ENCODE data around the gene RNF217. TPM values are rescaled to one million over a fixed set of nuclear protein-coding genes. Genes with fewer than 3 reads are reported as not detected.
"Not testable (repeated sequence)": the region's sequence is repeated elsewhere in the genome, so short reads cannot be mapped to it uniquely, and the experiment has no call there.

RNF217 gene
- total RNA-seq, 1 donor from 2014 or later, result 17.8 TPM

DNA sequence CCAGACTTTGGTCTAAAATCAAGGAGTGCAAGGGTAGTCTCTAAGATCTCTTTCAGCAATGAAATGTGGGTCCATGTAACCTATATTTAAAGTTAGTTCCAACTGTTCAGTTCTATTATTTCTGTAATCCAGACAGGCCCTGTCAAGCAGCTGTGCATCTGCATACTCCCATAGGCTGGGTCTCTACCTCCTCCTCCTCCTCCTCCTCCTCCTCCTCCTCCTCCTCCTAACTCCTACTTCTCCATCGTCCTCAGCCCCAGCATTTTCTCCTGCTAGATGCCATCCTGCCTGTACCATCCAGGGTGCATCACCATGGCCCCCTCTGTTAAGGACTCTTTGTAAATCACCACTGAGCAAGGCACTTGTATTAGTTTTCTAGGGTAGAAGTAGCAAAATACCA is 138.9 kb downstream of the RNF217 start:
- DNase-seq, result no peak

DNA sequence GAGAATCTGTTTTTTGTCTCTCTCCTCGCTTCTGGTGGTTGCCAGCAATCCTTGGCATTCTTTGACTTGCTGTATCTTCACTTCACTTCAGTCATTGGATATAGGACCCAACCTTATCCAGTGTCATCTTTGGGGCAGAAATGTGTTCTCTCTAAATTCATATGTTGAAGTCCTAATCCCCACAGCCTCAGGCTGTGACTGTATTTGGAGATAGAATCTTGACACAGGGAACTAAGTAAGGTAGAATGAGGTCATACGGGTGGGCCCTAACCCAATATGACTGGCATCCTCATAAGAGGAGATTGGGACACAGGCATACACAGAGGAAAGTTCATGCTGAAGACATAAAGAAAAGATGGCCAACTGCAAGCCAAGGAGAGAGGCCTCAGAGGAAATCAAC is 139.4 kb downstream of the RNF217 start:
- no peak for DNase-seq

DNA sequence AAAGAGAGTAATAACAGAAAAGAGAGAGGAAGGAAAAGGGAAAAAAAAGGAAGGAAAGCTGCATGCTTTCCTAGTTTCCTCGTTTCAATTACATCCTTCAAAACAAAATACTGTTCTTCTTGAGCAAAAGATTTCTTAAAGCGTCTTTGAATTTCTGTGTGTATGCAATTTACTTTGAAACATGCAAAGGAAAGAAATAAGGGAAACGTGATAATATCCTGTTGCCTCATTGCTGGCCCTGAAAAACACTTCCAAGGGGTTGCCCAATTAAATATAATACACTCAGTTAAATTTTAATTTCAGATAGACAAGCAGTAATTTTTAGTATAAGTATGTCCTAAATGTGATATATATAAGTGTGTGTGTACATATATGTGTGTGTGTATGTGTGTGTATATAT is 140.2 kb downstream of the RNF217 start:
- DNase-seq, result no peak

DNA sequence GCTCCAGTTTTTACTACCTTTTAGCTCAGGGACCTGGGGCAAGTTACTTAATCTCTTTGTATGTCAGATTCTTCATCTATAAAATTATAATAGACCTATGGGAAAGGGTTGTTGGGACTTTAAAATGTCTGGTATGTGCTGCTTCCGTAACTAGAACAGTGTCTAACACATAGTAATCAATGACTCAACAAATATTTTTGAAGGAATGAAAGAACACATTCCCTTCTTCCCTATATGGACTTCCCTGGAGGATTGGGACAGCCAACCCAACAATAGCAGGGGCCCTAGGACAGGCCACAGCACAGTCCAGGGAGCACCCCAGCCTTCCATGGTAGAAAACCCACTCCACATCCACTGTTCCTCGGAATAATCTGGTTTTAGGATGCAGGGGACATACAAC is 140.7 kb downstream of the RNF217 start:
- no peak for DNase-seq

- no peak for DNase-seq
These were observed 142.2 kb downstream of the RNF217 start for GRCh38 chr6:125104425-125104824.

- no peak for DNase-seq
These were observed 144.8 kb downstream of the RNF217 start for GRCh38 chr6:125107048-125107447.

- DNase-seq, result no peak
These were observed 145.7 kb downstream of the RNF217 start for GRCh38 chr6:125107896-125108295.

- no peak for DNase-seq
These were observed 147.8 kb downstream of the RNF217 start for GRCh38 chr6:125110056-125110455.

DNA sequence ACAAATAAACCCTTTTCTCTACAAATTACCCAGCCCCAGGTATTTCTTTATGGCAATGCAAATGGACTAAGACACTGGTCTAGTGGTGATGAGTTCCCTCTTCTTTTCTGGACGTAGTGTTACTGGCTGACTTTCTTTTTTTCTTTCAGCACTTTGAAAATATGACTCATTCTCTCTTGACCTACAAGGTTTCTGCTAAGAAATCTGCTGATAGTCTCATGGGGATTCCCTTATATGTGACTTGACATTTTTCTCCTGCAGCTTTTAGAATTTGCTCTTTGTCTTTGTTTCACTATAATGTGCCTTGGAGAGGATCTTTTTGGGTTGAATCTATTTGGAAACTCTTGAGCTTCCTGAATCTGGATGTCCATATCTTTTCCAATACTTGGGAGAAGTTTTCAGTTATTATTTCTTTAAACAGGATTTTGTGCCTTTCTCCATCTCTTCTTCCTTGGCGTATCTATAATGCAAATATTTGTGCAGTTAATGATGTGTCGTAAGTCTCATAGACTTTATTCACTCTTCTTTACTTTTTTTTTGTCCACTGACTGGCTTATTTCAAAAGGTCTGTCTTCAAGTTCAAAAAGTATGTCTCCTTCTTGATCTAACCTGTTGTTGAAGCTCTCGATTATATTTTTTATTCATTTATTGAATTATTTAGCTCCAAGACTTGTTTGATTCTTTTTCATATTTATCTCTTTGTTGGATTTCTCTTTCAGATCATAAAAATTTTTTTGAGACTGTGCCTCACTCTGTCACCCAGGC is 149.2 kb downstream of the RNF217 start:
- no peak for DNase-seq

- no peak for DNase-seq
These were observed 150.7 kb downstream of the RNF217 start for GRCh38 chr6:125112934-125113333.

DNA sequence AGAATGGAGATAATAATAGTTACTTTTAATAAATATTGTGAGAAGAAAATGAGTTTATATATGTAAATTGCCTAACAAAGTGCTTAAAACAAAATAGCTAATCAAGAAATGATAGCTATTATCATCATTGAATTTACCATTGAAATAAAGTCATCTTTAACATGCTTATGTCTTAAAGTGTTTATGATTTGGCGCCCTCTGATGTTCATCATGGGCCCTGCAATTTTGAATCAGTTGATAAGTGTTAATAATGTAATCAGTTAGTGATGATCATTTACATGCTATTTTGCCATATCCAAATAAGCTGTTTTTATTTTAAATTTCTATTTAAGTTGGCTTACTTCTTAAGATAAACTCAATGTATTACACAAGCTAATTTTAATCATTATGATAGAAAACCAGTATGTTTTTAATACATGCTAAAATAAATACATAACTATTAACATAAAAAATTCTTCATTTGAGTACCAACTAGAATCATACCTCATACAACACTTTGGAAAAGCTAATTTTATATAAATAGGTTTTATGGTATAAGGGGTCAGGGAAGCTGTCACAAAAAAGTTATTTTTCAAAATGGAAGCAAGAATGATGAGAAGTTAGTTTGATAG is 152.1 kb downstream of the RNF217 start:
- DNase-seq, result no peak

- DNase-seq, result no peak
These were observed 153.9 kb downstream of the RNF217 start for GRCh38 chr6:125116170-125116569.

DNA sequence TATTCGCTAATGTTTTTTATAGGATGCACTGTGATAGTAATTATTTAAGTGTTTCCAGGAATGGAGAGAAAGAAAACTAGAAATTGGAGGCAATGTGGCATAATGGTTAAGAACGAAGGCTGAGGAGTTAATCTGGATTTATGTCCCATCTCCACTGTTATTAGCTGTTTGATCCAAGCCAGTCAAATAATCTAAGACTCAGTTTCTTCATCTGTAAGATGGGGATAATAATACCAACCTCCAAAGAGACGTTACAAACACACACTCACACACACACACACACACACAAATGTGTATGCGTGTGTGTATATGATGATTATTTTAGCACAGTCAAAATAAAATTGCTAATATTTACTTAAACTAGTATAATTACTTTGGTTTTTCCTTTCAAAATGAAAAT is 154.5 kb downstream of the RNF217 start:
- no peak for DNase-seq

DNA sequence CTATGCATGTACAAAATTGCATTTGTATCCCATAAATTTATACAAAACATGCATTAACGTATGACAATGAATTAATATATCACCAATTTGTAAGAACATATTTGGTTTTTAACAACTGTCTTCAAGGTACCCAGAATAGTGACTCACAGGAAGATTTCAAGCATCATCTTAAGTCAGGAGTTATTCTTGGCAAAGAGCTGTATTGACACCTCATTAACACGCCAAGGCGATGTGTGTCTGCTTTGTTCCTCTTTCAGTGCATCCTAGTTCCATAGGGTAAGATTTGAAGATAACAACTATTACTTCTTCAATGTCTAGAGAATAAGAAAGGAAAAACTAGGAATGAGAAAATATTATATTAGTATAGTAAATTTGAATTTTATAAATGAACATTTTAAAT is 155.6 kb downstream of the RNF217 start:
- no peak for DNase-seq

DNA sequence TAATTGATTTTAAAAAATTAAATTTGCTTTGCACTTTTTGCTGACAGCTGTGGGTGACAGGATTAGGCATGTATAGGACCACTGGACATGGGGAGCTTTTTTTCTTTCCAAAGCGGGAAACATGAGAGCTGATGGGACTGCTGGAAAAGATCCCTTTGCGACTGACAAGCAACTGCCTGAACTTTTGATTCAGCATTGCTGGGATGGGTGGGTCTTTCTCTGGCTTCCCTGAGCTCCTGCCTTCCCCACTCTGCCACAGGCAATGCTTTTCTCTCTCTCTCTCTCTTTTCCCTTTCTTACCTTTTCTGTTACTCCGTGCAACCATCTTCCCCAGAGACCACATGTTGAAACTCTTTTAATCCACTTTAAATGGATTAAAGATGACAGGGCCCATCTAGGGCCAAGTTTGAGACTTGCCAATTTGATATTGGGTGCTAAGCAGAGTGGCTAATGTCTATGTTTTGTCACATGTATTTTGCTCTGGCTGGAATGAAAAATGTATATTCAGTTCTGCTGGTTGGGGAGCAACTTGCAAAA is 157.9 kb downstream of the RNF217 start:
- DNase-seq, result no peak

GRCh38 chr6:125121894-125122293 is 159.7 kb downstream of the RNF217 start:
- no peak for DNase-seq

- no peak for DNase-seq
These were observed 160.8 kb downstream of the RNF217 start for GRCh38 chr6:125123051-125123450.

GRCh38 chr6:125123468-125124048 is 161.3 kb downstream of the RNF217 start:
- DNase-seq, result no peak

DNA sequence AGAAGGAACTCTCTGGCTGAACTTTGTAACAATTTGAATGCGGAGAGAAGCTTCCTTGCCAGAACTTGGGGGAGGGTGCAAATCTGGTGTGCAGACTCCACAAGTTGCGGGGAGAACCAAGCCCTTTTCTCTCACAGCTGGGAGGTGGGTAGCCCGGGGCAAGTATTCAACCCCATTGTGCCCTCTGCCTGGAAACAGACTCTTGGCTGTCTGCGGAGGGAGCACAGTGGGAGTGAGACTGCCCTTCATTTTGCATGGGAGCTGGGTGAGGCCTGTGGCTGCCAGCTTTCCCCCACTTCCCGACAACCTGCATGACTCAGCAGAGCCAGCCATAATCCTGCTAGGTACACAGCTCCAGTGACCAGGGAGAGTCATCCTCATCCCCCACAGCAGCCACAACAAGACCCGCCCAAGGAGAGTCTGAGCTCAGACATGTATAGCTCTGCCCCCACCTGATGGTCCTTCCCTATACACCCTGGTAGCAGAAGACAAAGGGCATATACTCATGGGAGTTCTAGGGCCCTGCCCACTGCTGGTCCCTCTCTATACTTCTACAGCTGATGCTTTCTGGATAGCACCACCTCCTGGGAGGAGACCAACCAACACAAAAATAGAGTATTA is 161.9 kb downstream of the RNF217 start:
- no peak for DNase-seq

GRCh38 chr6:125125856-125126255 is 163.6 kb downstream of the RNF217 start:
- DNase-seq, result not testable (repeated sequence)

DNA sequence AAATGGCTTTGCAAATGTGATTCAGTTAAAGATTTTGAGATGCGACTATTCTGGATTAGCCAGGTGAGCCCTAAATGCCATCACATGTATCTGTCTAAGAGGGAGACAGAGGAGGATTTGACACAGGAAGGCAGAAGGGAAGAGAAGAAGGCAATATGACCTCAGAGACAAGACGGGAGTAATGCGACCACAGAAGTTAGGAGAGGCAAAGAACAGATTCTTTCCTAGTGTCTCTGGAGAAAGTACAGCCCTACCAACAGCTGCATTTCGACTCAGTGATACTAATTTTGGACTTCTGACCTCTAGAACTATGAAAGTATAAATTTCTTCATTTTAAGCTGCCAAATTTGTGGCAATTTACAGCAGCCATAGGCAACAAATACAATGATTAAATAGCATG is 167.1 kb downstream of the RNF217 start:
- no peak for DNase-seq

- no peak for DNase-seq
These were observed 169.8 kb downstream of the RNF217 start for GRCh38 chr6:125132058-125132457.

- no peak for DNase-seq
These were observed 174.1 kb downstream of the RNF217 start for GRCh38 chr6:125136378-125136777.

All from occipital lobe (tissue), 2 donors.